GM21786 (cell line): ENCODE results near the gene DNM3.
"Not testable (repeated sequence)": the region's sequence is repeated elsewhere in the genome, so short reads cannot be mapped to it uniquely, and the experiment has no call there.

Experiments used
- ATAC-seq: cut with Tn5 transposase; IDR thresholded peaks from one replicate; pipeline ENCODE4 v1.9.1; 2021; ENCODE audit not compliant: unreplicated experiment

DNM3 gene

DNA sequence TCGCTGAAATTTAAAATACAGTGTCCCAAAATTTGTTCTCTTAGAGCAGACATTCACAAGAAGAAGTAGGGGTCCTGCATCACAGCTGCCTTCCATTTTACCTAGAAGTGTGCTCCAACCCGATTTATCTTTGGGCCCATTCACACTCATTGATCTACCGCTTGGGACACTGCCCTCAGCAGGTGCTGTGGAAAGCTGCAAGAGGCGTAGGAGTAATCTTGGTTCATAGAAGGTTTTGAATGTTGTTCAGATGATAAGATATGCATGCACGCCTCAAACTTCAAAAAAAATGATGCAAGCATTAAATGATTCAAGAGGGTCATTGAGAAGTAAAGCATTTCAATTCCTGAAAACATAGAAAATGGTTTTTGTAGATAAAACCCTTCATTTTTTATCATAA, 560.6 kb downstream of the DNM3 start:
- no peak for ATAC-seq

DNA sequence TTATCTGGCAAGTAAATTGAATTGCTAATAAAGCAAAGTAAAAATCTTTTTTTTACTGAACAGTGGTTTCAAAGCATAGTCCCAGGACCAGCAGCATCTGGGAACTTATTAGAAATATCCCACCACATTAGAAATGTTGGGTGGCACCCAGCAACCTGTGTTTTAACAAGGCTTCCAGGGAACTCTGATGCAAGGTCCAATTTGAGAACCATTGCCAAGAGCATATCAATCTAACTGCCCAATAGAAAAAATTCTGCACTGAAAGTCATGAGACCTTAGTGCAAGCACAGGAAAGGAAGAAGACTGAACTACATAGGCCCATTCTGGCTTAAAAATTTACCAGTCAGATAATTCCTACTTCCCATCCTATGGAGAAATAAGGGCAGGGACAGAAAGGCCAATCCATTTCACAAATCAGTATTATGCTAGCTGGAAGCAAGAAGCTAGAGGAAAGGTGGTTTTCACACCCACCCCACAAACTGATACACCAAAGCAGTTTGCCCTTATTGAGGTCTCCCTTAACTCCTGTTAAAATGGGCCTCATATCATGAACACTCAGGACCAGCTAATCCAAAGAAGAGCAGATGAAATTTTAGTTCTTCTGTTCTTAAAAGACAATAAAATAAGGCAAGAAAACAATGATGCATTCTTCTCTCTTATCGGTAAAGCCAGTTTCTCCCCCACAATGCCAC, 561.7 kb downstream of the DNM3 start:
- ATAC-seq, result no peak

DNA sequence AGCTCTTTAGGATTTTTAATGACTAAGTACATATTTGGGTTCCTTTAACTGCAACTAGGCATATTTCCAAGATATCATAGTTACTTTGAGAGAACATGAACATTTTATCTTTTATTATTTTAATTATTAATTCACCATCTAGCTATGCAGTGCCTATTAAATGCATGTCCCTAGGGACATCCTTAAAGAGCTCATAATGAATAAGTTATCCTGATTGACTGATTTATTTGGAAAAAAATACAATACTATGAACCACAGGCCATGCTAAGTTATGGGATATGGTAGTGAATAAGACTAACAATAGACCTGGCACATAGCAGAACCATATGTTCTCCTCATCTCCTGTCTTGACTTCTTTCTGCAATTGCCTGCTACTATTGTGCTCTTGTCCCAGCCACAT, 562.8 kb downstream of the DNM3 start:
- ATAC-seq, result no peak

DNA sequence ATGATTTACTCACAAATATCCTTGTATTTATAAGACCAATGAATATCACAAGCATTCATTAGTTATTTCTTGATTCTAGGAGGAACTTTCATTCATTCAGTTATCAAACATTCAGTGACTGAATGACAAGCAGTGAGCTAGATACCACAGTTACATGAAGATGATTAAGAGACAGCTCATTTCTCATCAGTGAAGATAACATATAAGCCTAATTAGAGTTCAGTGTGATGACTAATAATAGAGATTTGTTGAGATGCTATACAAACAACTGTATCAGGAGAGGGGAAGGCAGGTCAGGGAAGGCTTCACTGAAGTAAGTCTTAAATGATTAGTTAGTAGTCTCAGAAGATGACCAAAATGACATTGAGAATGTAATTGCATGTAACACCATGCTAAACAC, 564.6 kb downstream of the DNM3 start:
- ATAC-seq, result no peak

DNA sequence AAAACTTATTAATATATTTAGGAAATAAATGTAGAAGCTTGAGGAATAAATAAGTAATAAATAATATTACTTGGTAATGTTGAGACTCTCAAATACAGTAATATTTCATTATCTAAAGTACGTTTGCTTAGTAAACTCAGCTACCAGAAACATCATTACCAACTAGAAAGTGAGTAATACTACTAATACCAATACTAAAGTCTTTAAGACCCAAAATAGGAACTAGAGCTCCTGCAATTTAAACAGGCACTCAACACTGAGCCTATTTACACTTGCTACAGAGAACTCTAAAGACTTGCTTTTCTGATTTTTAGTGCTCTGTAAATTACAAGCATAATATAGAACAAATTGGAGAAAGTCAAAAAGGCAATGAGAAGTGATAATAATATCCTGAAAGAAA, 565.7 kb downstream of the DNM3 start:
- ATAC-seq, result no peak

DNA sequence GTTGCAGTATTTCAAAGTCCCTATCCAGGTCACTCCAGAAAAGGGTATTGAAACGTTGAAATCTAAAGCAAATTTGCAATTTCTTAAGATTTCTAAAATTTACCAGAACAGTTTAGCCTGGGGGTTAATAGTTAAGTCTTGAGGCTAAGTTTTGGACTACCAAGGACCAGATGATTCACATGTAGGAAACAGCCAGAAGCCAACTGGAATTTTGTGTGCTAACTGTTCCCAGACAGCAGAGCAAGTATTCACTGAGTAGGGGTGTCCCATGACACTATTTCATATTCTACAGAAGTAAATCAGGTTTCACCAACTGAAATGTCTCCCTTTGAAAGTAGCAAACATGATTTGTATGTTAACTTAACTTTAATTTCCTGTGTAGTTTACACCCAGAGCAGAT, 567.7 kb downstream of the DNM3 start:
- no peak for ATAC-seq

DNA sequence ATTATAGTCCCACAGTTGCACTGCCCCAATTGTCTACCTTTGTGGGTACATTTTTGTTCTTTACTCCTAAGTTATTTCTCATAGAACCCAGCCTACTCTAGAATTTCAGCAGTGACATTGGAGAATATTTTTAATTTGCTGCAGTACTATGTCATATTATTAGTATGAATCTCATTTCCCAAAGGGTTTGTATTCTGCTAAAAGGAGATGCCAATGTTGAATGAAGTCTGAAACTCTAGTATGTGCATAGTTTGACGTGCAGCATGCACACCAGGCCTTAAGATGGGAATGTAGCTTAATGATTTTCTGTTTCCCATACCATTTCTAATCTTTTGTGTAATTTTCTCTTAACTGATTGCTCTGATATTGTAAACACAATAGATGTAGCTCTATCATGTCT, 568.7 kb downstream of the DNM3 start:
- ATAC-seq, result no peak

DNA sequence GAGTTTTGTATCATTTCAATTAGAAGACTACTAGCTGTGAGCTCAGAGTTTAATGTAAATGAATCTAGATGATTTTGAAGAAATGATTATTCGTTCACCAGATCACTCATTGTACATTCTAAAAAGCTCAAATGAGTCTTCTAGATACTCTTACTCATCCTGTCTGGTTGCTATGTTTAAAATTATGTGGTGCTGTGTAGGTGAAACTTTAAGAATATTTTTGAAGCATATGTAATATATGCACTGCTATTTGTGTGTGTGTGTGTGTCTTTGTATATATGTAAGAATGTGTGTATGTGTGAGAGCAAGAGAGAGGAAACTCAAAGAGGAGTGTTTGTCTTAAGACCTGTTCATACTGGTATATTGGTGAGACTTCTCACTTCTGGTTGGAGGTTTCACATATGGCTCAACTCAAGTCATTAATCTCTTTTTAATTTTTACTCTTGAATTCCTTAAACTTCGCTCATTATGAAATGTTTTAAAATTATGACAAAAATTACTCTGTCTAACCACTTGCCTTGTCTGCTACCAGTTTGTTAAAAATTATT, 570.6 kb downstream of the DNM3 start:
- no peak for ATAC-seq

DNA sequence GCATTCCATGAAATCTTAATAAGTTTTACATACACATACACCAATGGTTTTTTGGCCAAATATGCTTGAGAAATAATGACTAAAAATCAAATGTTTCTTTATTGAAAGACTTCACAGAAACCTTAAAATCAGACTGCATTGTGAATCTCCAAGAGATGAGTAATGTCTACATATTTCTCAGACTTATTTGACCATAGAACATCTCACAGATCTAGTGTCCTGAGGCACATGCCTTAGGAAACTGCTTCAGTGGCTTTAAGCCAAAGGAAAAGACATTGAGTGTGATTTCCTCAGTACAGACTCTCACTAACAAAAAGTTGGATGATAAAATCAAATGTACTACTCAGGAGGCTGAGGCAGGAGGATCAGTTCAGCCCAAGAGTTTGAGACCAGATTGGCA, 573.0 kb downstream of the DNM3 start:
- ATAC-seq, result no peak

DNA sequence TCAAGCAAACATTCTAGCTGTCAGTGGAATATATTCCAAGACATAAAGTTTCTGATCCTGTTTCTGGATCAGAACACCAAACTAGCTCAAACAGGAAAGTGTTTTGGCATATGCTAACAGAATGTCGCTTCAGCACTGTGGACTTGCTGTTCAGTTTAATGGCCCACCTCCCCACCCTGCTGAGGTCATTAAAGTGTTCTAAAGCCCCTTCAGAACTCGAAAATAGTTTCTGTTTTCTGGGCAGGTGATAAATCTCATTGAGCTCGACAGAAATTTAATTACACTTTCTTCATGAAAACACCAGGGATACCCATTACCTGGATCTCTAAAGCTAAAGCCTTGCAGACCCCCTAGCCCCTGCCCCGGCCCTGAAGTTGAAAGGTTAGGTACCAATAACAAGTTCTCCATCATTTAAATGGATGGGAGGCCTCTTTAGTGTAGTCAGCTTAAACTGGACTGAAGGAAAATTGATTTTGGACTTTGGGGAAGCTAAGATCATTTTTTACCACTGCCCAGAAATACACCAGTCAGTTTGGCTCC, 575.3 kb downstream of the DNM3 start:
- no peak for ATAC-seq

DNA sequence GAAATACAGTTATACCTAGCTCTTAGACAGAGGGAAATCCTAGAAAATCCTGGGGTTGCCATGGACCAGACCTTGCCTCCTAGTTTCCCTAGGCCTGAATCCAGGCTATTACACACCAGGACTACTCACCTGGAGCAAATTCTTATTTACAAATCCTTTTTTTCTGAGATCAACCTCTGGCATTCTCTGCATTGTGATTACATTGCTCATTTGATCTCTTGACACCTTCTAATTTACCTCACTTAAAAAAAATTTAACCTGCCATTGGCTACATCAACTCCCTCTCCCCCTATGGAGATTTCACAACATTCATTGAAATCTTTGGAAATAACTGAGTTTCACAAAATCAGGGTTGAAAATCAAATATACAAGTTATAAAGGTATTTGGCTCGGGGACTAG, 576.3 kb downstream of the DNM3 start:
- ATAC-seq, result no peak

DNA sequence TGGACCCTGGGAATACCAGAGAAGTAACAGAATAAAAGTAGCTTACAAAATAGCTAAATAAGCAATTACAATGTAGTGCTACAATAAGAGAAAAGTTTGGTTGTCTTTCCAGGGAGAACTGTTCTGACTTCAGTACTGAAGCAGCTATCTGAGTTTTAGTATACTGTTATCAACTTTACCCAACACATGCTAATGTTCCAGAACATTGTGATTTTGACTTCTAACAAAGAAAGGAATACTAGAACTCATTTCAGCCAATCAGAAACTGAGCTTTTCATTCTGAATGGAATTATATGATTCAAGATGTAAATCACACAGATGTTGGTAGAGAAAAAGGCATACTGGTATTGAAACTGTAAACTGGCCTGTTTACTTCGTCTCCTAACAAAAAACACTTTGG, 579.1 kb downstream of the DNM3 start, which contains the start of gene C1orf105:
Gene C1orf105, plus strand, starts transcription at position 301 of the 400 bp plus-strand sequence. CDS start 201 bp downstream, outside the sequence.
- no peak for ATAC-seq

DNA sequence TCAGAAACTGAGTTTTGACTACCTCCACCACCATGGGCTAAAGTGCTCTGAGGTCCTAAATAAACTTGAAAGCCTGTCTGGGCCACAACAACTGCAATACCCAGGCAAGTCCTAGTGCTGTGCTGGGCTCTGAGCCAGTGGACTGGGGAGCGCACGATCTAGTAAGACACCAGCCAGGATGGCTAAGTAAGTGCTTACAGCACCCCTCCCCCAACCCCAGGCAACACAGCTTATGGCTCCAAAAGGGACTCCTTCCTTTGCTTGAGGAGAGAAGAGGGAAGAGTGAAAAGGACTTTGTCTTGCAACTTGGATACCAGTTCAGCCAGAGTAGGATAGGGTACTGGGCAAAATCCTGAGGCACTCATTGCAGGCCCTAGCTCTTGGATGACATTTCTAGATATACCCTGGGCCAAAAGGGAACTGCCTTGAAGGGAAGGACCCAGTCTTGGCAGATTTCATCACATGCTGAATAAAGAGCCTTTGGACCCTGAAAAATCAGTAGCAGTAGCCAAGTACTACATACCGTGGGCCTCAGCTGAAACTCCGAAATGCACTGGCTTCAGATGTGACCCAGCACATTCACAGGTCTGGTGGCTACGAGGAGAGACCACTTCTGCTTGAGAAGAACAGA, 580.8 kb downstream of the DNM3 start:
- no peak for ATAC-seq

DNA sequence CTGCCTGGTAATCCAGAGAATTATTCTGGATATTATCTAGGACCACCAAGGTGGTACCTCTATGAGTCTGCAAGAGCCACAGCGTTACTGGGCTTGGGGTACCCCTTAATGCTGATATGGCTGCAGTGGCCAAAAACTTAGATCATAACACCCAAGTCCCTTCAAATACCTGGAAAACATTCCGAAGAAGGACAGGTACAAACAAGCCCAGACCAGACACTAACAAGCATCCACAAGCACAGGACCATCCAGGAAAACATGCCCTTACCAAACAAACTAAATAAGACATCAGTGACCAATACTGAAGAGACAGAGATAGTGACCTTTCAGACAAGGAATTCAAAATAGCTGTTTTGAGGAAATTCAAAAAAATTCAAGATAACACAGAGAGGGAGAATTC, 582.0 kb downstream of the DNM3 start:
- ATAC-seq, result no peak

DNA sequence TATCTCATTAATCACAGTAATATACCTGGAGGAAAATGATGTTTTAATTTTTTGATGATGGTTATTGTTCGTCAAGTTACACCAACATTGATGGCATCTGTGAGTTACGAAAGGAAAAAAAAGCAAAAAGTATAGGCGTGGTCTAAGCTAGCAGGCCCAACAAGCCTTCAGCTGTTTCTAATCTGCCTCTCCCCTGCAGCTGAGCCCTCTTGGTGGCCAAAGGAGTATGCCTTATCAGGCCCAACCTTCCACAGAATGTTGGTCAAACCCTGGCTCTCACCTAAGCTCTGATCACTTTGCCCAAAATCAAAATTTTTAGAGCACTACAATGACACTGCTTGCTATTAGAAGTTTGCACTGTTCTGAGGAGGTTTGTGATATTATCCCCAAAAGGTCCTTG, 584.0 kb downstream of the DNM3 start:
- ATAC-seq, result no peak

DNA sequence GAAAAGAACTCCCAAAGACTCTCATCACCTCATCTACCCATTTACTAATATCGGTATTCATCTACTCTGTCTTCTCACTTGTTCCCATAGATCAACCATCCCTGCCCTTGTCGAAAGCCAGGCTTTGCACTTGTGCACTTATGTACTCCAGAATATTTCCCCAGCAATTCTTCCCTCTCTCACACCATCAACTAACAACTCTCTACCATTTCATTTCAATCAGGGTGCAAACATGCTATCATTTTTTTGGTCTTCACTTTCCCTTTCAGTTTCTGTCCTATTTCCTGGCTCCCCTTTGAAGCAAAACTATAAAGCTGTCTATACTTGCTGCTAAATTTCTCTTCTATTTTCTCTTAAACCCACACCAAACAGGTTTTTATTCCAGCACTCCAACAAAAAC, 585.9 kb downstream of the DNM3 start:
- no peak for ATAC-seq

DNA sequence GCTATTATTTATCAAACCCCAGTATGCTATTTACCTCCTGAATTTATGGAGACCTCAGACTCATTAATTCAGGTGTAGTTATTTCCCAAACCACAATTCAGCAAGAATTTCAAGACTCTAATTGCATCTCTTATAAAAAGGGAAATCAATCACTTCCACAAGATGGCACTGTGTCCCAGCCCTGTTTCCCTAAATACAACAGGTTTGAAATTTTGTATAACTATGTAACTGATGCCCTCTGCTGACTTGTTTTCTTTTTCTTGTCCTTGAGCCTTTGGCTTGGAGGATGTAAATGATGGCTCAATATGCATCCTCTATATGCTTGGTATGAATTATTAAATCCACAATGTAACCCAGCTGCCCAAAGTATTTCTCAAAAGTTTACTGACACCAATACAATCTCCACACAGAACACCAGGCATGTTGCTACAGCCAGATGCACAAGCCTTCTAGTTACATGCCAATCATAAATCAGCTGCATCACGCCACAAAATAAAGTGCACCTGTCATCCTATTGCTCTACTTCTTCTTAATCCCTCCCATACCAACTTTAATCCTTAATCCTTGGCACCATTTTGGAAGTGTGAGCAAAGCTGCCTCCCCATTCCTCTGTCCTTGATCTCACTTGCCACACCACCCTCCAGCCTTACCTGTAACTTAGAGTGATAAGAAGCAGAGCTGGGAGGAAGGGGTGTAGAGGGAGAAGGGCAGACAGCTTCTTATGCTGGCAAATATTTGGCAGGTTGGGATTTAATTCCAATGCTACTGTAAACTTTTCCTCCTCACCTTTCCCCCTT, 588.2 kb downstream of the DNM3 start:
- ATAC-seq, result peak; percentile 43

DNA sequence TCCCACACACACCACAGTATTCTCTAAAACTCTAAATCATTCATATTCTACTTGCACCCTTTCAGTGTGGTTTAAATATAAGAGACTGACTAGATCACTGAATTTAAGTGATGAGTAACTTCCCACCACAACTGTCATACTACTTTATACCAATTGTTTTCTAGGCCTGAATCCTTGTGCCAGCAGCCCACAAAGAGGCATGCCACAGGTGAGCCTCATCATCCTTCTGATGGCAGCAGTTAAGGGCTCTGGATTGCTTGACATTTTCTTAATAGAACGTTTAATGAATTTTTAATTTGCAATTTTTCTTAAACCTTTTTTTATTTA, 588.8 kb downstream of the DNM3 start:
- ATAC-seq, result no peak

DNA sequence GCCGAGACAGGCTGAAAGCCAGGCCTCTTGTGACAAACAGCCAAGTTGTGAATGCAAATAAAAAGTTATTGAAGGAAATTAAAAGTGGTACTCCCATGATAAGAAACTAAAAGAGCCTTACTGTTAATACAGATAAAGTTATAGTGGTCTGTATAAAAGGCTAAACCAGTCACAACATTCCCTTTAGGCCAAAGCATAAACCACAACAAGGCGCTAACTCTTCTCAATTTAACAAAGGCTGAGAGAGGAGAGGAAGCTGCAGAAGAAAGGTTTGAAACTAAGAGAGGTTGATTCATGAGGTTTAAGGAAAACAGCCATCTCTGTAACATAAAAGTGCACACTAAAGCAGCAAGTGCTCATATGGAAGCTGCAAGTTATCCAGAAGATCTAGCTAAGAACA, 589.9 kb downstream of the DNM3 start:
- no peak for ATAC-seq

DNA sequence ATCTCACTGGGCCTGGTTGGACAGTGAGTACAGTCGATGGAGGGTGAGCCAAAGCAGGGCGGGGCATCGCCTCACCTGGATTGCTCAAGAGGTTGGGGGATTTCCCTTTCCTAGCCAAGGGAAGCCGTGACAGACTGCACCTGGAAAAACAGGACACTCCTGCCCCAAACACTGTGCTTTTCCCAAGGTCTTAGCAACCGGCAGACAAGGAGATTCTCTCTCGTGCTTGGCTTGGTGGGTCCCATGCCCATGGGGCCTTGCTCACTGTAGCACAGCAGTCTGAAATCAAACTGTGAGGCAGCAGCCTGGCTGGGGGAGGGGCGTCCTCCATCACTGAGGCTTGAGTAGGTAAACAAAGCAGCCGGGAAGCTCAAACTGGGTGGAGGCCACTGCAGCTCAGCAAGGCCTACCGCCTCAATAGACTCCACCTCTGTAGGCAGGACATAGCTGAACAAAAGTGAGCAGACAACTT, 590.5 kb downstream of the DNM3 start:
- ATAC-seq, result no peak

DNA sequence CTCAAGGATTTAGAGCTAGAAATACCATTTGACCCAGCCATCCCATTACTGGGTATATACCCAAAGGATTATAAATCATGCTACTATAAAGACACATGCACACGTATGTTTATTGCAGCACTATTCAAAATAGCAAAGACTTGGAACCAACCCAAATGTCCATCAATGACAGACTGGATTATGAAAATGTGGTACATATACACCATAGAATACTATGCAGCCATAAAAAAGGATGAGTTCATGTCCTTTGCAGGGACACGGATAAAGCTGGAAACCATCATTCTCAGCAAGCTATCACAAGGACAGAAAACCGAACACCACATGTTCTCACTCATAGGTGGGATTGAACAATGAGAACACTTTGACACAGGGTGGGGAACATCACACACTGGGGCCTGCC, 595.9 kb downstream of the DNM3 start:
- not testable (repeated sequence) for ATAC-seq

DNA sequence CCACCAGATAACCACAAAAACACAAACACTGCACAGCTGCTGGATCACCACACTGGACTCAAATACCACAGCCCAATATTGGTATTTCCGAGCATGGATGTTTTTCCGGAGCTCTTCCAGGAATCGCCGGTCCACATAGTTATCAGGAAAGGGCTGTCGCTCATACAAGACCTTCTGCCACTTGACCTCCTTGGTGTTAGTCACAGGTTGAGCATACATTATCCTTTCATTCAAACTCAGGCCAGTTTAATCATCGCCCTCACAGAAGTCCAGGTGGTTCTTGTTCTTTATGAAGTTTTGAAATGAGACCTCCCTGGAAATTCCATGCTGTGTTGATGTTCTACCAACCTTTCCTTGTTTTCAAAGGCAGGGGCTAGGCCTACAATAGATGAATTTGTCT, 601.1 kb downstream of the DNM3 start:
- ATAC-seq, result no peak
